PC-9 (cell line): ENCODE results near the gene HLA-B. TPM values are rescaled to one million over a fixed set of nuclear protein-coding genes. Genes with fewer than 3 reads are reported as not detected.

Experiments
- BruUV-seq: library from RNA; stranded (reverse); fragments of 400-500 nt; replicated peaks from 2 replicates; lab custom pipeline; 2021; lab: Mats Ljungman, UMichigan
- CTCF ChIA-PET: fragments of 300-600 bp; sonication (Branson Sonifier 250); formaldehyde crosslinking; loops from one replicate; lab custom pipeline; 2022; ENCODE audit warnings: antibody characterized with exemption; lab: Charles Lee
- POLR2A ChIA-PET: fragments of 300-600 bp; sonication (Branson Sonifier 250); formaldehyde crosslinking; loops from one replicate; lab custom pipeline; 2022; ENCODE audit warnings: antibody characterized with exemption; ENCODE audit not compliant: unreplicated experiment; lab: Charles Lee
- DNase-seq, 2 experiments: peaks; one replicate each; pipeline versions ENCODE4 v3.0.0 to v3.0.0-alpha.2; 2015 to 2022; ENCODE audit warnings: mixed read lengths in 1 of 2
- H2AFZ ChIP-seq: fragments of 200-600 bp; sonication (generic); 2 replicates; pipeline ENCODE4 v1.8.1; 2017; ENCODE audit warnings: antibody characterized with exemption
- H3F3A ChIP-seq: fragments of 200-600 bp; sonication (generic); 2 replicates; pipeline ENCODE4 v1.8.1; 2017; ENCODE audit warnings: antibody characterized with exemption, mild to moderate bottlenecking, low read depth; ENCODE audit not compliant: insufficient read depth
- H3K27ac ChIP-seq: fragments of 200-600 bp; sonication (generic); 2 replicates; pipeline ENCODE4 v1.6.1; 2016; ENCODE audit warnings: mixed run types
- H3K27me3 ChIP-seq: fragments of 200-600 bp; sonication (generic); 2 replicates; pipeline ENCODE4 v1.6.1; 2016; ENCODE audit warnings: low read depth, mixed run types; ENCODE audit not compliant: insufficient read depth
- H3K36me3 ChIP-seq: fragments of 200-600 bp; sonication (generic); 2 replicates; pipeline ENCODE4 v1.6.1; 2016; ENCODE audit warnings: low read depth, mixed run types
- H3K4me1 ChIP-seq: fragments of 200-600 bp; sonication (generic); replicated peaks from 2 replicates; pipeline ENCODE4 v1.6.1; 2016; ENCODE audit warnings: mixed run types; ENCODE audit not compliant: insufficient read depth
- H3K4me2 ChIP-seq: fragments of 200-600 bp; sonication (generic); 2 replicates; pipeline ENCODE4 v1.6.1; 2017; ENCODE audit warnings: mixed run types
- H3K4me3 ChIP-seq: fragments of 200-600 bp; sonication (generic); 2 replicates; pipeline ENCODE4 v1.6.1; 2016; ENCODE audit warnings: mixed run types
- H3K79me2 ChIP-seq: fragments of 200-600 bp; sonication (generic); 2 replicates; pipeline ENCODE4 v1.6.1; 2017; ENCODE audit warnings: low read depth, mixed run types
- H3K9me2 ChIP-seq: fragments of 200-600 bp; sonication (generic); 2 replicates; pipeline ENCODE4 v1.8.1; 2017; ENCODE audit warnings: mild to moderate bottlenecking; ENCODE audit not compliant: insufficient read depth
- H3K9me3 ChIP-seq: fragments of 200-600 bp; sonication (generic); 2 replicates; pipeline ENCODE4 v1.8.1; 2016; ENCODE audit warnings: low read depth; ENCODE audit not compliant: insufficient read depth
- H4K20me1 ChIP-seq: fragments of 200-600 bp; sonication (generic); 2 replicates; pipeline ENCODE4 v1.8.1; 2017; ENCODE audit not compliant: insufficient read depth
- CTCF ChIP-seq: fragments of 200-600 bp; sonication (generic); conservative IDR thresholded peaks from 2 replicates; pipeline ENCODE4 v1.6.1; 2017; ENCODE audit warnings: mixed run types, antibody characterized with exemption, mild to moderate bottlenecking, moderate library complexity
- EZH2 ChIP-seq: fragments of 200-600 bp; sonication (generic); IDR thresholded peaks from 2 replicates; pipeline ENCODE4 v1.8.0; 2017; ENCODE audit warnings: antibody characterized with exemption, low read depth
- intact Hi-C: fragments of 100-400 bp; cut with micrococcal nuclease; formaldehyde crosslinking; loops from one replicate; pipeline ENCODE4 v1.10.0; 2022; ENCODE audit not compliant: unreplicated experiment
- total RNA-seq: library from RNA; stranded (reverse); gene quantifications from 2 replicates; pipeline ENCODE4 v1.2.3, GENCODE V29; 2021

HLA-B gene
- total RNA-seq, 1 experiment from 2014 or later: 137 TPM

DNA sequence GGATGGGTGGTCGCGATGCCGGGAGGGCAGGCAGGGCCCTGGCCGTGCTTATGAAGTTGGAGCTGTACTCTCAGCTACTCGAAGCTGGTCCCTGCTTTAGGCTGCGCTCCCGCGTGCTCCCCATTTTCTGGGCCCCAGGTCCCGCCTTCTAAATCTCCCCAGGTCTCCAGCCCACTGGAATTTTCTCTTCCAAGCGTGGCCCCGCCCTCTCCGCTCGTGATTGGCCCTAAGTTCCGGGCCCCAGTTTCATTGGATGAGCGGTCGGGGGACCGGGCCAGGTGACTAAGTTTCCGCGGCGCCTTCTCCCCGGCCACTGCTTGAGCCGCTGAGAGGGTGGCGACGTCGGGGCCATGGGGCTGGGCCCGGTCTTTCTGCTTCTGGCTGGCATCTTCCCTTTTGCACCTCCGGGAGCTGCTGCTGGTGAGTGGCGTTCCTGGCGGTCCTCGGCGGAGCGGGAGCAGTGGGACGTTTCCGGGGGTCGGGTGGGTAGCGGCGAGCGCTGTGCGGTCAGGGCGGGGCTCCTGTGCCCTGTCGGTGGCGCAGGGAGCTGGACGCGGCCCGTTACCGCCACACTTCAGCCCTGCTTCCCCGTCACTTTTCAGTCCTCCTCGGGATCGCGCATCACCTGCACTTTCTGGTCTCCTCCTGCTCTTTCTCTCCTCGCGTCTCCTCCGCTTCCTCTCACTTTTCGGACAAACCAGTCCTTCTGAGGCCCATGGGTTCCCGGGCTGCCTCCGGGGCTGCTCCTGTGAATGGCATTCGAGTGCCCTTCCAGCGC is 46.5 kb upstream of the HLA-B start, which contains the start of gene MICA:
MICA (plus strand) TSS at position 313 of the 778 bp plus-strand sequence; CDS start at position 351, 38 bp downstream.
- ChIA-PET CTCF (interaction anchor here (0.6 kb wide), 2 partner anchors 59 to 193 kb away, joined by 3 to 5 read pairs; no protein-coding TSS in a partner anchor), POLR2A (no interaction called here)
- no peaks in the 10 kb centered on the region for H3K36me3 ChIP-seq
- peaks cover 21% of the 10 kb centered on the region for H3K4me1 ChIP-seq
- 0 out of 2 replicates have a peak, but pooled peaks cover 16% of the 10 kb centered on the region for H3K79me2 ChIP-seq
- H3K4me3 ChIP-seq: peak within 1 kb of the TSS; percentile 57
- TF ChIP-seq CTCF: no peak
- no peak for TF ChIP-seq EZH2
- peak within 1 kb of the TSS; percentile 77 for H3K4me2 ChIP-seq
- peak; percentile 72 to 90 for DNase-seq
- intact Hi-C loops: no loop called here
- no peaks in the 10 kb centered on the region for H4K20me1 ChIP-seq
- H3K9me3 ChIP-seq: no peaks in the 10 kb centered on the region
- H3K27ac ChIP-seq: no peak within 1 kb of the TSS
- no peaks in the 10 kb centered on the region for H3K9me2 ChIP-seq
- H2AFZ ChIP-seq: peak within 1 kb of the TSS; percentile 79
- BruUV-seq: no TSS peak
- peaks cover 16% of the 10 kb centered on the region; the same call in 1 of the 2 replicates for H3F3A ChIP-seq
- H3K27me3 ChIP-seq: 0 out of 2 replicates have a peak, but pooled peaks cover 15% of the 10 kb centered on the region

GRCh38 chr6:31402324-31403282 is 45.6 kb upstream of the HLA-B start:
- ChIA-PET POLR2A (no interaction called here), CTCF (interaction anchor here (0.6 kb wide), 3 partner anchors 60 to 193 kb away, joined by 3 to 5 read pairs (median 3); no protein-coding TSS in a partner anchor)
- no peaks in the 10 kb centered on the region for H4K20me1 ChIP-seq
- H2AFZ ChIP-seq: 0 out of 2 replicates have a peak overlapping the region, but pooled peaks have one; percentile 79
- H3K9me2 ChIP-seq: no peaks in the 10 kb centered on the region
- H3K4me3 ChIP-seq: no peak overlapping the region
- H3K27me3 ChIP-seq: 0 out of 2 replicates have a peak, but pooled peaks cover 15% of the 10 kb centered on the region
- TF ChIP-seq CTCF: no peak
- no peak for TF ChIP-seq EZH2
- no peaks in the 10 kb centered on the region for H3K36me3 ChIP-seq
- no TSS peak for BruUV-seq
- DNase-seq: no peak
- no peaks in the 10 kb centered on the region for H3K9me3 ChIP-seq
- peaks cover 13% of the 10 kb centered on the region for H3K4me1 ChIP-seq
- H3K27ac ChIP-seq: no peak overlapping the region
- peak overlapping the region; percentile 77 for H3K4me2 ChIP-seq
- H3K79me2 ChIP-seq: 0 out of 2 replicates have a peak, but pooled peaks cover 14% of the 10 kb centered on the region
- intact Hi-C loops: no loop called here
- H3F3A ChIP-seq: peaks cover 8% of the 10 kb centered on the region; the same call in 1 of the 2 replicates
